DMS53 treated with DMSO at 0.1 percent for 48 hours (cell line): ENCODE measurements around the gene TOMM20.
"Not testable (repeated sequence)": the region's sequence is repeated elsewhere in the genome, so short reads cannot be mapped to it uniquely, and the experiment has no call there.

ENCODE experiments used
- DNase-seq: peaks from one replicate; lab custom pipeline; 2025; ENCODE audit not compliant: unreplicated experiment; lab: John Stamatoyannopoulos, UW

TOMM20 gene

GRCh38 chr1:235080297-235080657 is 48.4 kb downstream of the TOMM20 start:
- not testable (repeated sequence) for DNase-seq

- DNase-seq, result peak; percentile 91
These were observed 49.0 kb downstream of the TOMM20 start for GRCh38 chr1:235079443-235080296.

- DNase-seq, result peak; percentile 9
These were observed 49.9 kb downstream of the TOMM20 start for GRCh38 chr1:235078480-235079381.

- DNase-seq, result no peak
These were observed 50.8 kb downstream of the TOMM20 start for GRCh38 chr1:235077571-235078479.

- DNase-seq, result no peak
These were observed 51.5 kb downstream of the TOMM20 start for GRCh38 chr1:235077163-235077540.

GRCh38 chr1:235076504-235077162 is 52.0 kb downstream of the TOMM20 start:
- no peak for DNase-seq

GRCh38 chr1:235075777-235076308 is 52.8 kb downstream of the TOMM20 start:
- no peak for DNase-seq

- peak; percentile 75 for DNase-seq
These were observed 53.4 kb downstream of the TOMM20 start for GRCh38 chr1:235075048-235075776.

GRCh38 chr1:235074523-235075047 is 54.1 kb downstream of the TOMM20 start:
- DNase-seq, result peak; percentile 58

GRCh38 chr1:235073968-235074522 is 54.6 kb downstream of the TOMM20 start:
- no peak for DNase-seq

- DNase-seq, result no peak
These were observed 55.2 kb downstream of the TOMM20 start for GRCh38 chr1:235073331-235073967.

- not testable (repeated sequence) for DNase-seq
These were observed 56.1 kb downstream of the TOMM20 start for GRCh38 chr1:235072577-235072976.

- no peak for DNase-seq
These were observed 56.5 kb downstream of the TOMM20 start for GRCh38 chr1:235072096-235072495.

GRCh38 chr1:235070819-235071218 is 57.8 kb downstream of the TOMM20 start:
- DNase-seq, result no peak

- peak; percentile 92 for DNase-seq
These were observed 58.8 kb downstream of the TOMM20 start for GRCh38 chr1:235069577-235070563.

- DNase-seq, result no peak
These were observed 59.5 kb downstream of the TOMM20 start for GRCh38 chr1:235069176-235069575.
